Stimulated activated CD8-positive, alpha-beta memory T cell treated with anti-CD3 and anti-CD28 coated beads, Interleukin-2, amount 100 ng/mL, for 1 hour (primary cell): Measurements from ENCODE around the gene VARS1.

Source experiments
- DNase-seq, 2 donors: peaks; one replicate each; pipeline ENCODE4 v3.0.0-alpha.2; 2020; ENCODE audit warnings: low read depth in 2 of 2

The VARS1 gene

DNA sequence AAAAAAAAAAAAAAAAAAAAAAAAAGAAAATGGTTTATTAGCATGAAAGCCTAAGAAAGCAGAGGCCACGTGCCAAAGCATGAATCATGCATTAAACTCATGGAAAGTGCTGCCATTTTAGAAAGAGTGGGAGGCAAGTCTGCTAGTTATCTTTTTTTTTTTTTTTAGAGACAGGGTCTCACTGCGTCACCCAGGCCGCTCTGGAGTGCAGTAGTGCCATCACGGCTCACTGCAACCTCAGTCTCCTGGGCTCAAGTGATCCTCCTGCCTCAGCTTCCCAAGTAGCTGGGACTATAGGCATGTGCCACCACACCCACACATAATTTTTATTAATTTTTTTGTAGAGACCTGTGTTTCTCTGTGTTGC lies 23.6 kb downstream of the VARS1 start:
- no peak for DNase-seq

DNA sequence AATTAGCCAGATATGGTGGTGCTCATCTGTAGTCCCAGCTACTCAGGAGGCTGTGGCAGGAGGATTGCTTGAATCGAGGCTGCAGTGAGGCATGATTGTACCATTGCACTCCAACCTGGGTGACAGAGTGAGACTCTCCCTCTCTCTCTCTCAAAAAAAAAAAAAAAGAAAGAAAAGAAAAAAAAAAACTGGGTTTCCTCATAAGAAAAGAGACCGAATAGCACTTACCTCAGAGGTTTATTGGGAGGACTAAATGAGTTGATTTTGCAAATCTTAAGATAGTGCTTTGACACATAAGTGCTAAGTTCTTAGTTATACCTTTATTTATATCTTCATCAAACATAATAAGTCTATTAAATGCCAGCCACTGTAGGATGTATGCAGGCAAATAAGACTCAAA lies 24.7 kb downstream of the VARS1 start:
- no peak for DNase-seq

DNA sequence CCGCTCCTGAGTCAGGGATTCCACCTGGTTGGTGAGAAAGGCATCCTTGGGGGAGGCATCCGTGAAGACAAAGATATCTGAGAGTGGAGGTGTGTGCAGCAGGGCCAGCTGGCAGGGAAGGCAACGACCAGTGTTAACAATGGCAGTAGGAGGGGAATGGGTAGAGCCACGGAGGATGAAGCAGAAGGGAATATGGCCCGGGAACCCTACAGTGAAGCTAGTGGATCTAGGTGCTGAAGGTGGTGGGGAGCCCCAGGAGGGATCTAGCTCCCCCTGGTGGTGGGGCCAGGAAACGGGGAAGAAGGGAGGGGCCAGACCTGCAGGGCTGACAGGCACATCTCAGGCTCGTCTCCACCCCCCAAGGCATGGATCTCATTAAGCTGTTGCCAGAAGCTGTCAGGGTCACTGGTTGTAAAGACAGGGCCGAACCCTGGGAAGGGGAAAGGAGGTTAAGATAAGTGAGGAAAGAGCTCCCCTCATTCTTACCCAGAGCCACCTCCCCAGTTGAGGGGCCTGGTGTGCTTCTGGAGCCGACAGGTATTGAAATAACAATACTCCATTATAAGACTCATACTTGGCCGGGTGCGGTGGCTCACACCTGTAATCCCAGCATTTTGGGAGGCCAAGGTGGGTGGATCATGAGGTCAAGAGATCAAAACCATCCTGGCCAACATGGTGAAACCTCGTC lies 25.7 kb downstream of the VARS1 start:
- peak; percentile 62 for DNase-seq

DNA sequence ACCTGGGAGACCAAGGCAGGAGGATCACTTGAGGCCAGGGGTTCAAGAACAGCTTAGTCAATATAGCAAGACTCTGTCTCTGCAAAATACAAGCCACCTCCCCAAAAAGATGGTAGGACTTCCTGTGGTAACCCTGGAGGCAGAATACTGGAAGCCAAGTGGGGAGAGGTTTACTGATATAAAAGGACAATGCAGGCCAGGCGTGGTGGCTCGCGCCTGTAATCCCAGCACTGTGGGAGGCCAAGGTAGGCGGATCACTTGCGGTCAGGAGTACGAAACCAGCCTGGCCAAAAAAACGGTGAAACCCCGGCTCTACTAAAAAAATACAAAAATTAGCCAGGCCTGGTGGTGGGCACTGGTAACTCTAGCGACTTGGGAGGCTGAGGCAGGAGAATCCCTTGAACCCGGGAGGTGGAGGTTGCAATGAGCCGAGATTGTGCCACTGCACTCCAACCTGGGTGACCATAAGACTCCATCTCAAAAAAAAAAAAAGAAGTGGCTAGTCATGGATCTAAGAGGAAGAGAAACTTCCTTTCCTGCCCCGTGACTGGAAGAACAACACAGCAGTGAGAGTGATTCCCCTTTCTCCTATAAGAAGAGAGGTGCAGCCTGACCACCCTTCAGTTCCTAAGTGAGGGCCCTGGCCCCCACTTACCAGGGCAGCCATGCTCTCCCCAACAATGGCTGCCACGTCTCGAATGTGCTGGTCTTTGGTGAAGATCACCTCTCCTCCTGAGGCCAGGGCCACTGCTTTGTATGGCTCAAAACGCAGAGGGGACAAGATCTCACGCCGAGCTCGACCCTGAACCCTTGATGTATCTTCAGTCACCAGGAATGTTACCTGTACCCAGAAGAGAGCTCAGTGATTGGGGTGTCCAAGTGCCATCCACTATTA lies 26.9 kb downstream of the VARS1 start:
- no peak for DNase-seq

DNA sequence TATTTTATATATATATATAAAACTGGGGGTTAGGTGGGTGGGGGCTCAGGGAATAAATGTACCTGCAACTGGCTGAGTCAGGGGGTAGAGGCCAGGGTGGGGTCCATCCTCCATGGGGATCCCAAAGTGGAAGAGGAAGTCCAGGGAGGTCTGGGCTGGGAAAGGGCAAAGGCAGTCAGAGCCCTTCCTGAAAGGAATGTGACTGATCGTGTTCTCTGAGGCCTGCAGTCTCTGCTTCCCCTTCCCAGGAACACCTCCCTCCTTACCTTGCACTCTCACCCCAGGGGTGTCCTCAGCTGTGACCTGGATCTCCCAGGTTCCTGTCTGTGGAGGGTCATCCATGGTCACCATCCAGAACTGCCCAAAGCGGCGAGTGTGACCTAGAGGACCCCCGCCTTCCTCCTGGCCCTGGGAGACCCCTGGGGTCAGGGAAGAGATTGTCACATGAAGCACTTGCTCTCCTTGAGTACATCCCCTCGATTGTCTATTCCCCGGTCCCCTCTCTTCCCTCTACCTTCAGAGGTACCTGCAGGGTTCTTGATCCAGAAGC lies 28.4 kb downstream of the VARS1 start:
- DNase-seq, result no peak

DNA sequence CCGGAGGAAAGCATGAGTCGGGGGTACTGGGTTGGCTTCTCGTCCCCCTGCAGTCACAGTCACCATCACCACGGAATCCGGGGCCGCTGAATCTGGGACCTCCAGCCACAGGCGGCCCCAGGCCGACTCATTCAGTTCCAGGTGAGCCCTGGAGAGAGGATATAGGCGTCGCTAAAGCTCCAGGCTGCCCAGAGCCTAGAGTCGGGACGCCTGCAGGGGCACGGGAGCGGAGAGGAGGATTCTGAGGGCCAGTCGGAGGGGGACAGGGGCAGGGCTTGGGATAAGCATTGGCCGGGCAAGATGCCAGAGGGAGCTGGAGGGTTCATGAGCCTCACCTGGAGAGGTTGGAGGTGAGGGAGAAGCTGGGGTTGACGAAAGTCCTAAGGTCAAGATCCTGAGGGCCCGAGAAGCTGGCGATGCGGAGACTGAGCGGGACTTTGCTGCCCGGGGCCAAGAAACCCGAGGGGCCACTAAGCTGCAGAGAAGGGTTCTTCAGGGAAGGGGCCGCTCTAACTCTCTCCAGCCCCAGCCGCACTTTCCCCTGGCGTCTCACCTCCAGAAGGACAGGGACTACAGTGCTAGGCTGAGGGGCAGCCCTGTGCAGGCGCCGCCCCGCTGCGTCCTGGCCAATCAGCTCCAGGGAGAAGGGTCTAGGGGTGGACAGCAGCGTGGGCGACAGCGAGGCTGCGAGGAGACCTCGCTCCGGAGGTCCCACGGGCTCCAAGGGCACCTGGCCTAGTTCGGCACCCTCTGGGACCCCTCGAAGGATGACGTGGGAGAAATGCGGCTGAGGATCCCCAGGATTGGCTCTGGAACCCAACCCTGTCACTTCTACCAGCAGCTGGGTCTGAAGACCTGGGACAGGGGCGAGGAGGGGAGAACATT lies 29.4 kb downstream of the VARS1 start:
- DNase-seq, result no peak

DNA sequence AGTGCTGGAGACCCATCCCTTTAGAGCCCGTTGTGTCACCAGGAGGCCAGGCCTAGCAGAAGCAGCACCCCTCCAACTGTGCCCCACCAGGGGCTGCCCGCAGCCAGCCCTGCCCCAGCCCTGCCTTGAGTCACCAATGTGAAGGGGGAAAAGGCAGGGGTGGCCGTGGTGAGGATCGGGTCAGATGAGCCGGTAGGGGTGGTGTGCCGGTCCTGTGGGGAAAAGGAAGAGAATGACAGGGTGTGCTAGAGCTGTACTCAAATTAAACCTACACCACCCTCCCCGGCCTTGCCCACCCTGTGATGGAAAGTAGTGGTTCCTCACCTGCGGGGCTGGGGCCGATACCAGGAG lies 30.0 kb downstream of the VARS1 start:
- DNase-seq, result no peak

DNA sequence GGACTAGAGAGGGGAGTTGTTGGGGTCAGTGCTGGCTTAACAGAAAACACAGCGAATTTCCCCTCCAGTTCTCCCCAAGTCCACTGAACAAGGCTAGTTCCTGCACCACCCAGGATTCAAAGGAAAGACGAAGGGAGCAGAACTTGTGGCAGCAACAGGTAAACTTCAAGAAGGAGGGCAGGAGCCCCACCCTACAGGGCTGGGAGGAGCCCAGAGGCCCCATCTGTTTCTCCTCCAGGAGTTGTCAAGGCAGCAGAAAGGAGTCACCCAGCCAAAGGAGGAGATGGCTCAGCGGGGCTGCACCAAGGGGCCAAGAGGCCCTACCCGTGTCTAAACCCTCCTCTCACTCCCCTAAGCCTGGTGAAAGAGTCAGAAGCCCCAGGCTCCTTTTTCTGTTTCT lies 31.4 kb downstream of the VARS1 start:
- no peak for DNase-seq

DNA sequence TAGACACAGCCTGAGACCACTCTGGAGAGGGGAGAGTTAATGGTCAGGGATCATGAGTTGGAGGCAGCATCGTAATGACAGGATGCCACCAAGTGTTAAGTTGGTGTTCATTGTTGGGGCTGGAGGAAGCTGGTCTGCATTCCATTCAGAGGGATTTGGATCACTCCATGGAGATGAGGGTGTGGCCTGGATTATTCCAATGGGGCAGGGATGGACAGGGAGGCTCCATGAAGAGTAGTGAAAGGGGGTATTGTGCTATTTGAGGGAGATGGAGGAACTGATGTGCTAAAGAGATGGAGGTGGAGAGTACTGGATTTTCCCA lies 32.0 kb downstream of the VARS1 start:
- DNase-seq, result no peak

DNA sequence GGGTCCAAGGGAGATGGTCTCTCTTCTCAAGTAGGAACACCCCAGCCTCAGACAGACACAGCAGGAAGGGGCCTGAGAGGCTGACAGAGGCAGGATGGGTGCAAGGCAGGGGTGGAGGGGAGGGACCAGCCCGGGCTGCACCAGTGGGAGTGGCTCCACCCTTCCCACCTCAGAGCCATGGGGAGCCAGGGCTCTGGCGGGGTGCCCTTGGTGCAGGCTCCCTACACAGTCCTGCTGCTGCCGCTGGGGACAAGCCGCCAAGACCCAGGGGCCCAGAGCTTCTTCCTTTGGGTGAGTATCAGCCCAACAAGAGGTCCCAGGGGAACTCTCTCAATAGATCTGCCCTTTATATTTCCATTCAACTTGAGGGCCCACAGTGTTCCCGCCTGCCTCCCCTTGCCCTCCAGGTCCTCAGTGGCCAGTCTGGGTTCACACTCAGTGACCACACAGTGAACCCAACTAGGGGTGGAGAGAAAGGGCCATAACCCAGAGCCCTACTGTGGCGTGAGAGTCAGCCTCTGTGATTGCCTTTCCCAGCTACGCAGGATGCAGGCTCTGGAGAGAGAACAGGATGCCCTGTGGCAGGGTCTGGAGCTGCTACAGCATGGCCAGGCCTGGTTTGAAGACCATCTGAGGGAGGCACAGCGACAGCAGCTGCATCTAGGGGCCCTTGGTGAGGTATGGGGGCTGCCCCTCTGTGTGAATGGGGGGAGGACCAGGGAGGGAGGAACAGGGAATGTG lies 32.5 kb downstream of the VARS1 start:
- DNase-seq, result no peak

DNA sequence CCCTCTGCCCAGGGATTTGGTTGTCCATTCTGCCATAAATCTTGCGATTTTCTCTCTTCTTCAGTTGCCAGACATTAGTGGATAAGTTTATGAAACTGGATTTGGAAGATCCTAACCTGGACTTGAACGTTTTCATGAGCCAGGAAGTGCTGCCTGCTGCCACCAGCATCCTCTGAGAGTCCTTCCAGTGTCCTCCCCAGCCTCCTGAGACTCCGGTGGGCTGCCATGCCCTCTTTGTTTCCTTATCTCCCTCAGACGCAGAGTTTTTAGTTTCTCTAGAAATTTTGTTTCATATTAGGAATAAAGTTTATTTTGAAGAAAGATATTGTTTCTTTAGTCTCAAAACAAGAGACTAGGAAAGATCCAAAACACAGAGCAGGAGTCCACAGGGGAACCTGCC lies 33.2 kb downstream of the VARS1 start, which contains the start of gene SAPCD1:
SAPCD1 (plus strand) TSS at position 301 of the 400 bp plus-strand sequence. CDS start 399 bp downstream, outside the sequence.
- no peak for DNase-seq

DNA sequence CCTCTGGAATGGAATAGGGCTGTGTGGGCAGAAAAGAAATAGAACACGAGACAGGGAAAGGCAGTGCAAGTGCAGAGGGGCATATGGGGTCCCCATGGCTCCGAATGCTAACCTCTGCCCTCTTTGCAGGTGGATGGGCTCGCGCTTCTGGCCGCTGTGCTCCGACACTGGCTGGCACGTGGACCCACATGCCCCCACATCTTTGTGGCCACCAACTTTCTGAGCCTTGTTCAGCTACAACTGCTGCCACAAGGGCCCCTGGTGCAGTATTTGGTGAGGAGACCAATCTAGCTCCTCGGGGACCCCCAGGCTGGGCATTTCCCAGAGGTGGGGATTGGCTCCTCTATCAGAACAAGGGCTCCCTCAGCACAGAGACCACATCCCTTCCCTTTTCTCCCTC lies 34.2 kb downstream of the VARS1 start:
- no peak for DNase-seq

DNA sequence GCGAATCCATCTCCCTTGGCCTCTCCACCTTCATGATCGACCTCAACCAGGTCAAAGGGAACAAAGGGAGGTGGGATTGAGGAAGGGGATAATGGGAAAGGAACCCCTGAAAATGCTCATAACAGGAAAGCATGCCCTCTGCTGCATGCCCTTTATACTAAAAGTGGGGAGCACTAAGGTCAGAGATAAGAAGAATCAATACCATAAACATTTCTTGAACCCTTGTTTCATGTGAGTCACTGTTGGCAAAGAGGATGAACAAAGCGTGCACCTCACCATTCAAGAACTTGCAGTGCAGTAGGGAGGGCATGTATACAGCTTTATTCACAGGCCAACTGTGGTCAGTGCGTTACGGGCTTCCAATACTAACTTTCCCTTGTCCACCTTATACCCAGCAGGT lies 34.8 kb downstream of the VARS1 start:
- DNase-seq, result no peak

DNA sequence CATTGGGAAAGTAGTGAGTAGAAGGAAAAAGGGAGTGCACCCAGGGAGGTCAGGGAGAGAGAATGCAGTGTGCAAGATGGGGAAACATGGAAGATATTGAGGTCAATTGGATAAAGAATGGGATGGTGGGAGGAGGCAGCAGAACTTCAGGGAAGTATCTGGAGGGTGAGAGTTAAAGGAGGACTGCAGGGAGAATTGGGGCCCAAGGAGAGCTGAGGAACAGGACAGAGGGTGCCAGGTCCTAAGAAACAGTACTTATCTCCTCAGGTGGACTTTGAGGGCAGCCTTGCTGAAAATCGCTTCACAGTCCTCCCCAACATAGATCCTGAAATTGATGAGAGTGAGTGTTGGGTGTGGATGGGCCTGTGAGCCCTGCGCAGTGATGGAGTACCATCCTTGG lies 37.3 kb downstream of the VARS1 start:
- DNase-seq, result no peak

DNA sequence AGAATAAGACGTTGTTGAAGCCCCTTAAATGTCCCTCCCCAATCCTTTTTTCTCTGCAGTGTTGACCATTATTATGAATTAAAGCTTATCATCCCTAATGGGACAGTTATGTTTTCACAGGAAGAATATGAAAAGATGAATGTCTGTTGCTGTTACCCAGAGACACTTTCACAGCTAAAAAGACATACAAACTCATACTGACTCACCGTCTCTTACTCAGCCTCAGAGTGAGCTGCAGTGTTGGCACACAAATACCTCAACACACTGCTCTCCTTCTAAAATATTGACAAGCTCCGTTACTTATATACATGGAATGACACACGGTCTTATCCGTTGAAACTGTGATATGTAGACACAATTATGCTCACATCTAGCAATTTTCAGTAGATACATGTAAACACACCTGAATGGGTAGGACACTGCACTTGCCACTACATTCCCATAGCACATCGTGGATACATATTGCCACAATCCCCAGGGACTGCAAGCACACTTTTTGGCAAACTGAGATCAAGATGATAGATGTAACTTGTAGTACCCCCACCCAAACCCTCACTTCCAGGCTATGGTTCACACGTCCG lies 42.7 kb downstream of the VARS1 start:
- no peak for DNase-seq

DNA sequence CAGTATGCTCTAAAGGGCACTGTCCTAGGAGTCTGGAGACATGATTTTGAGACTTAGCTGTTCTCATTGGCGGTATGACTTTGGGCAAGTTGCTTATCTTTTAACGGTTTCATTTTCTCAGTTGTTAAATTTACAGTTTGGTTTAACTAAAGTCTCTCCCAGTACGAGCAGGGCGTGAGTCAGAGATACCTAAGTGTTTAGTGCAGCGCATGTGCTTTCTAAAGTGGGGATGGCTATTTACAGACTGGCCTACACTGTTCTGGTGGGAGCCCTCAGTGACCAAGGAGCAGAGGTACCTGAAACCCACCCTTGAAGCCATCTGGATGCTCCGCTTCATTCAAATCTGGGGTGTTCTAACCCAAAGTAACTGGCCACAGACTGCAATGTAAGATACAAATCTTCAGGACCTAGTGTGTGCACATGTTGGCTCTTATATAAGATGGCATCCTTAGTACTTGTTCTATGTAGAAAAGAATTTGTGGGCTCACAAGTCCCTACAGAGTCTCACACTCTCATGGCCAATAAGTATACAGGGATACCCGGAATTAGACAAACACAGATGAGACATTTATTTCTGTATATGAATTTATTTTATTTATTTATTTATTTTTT lies 45.0 kb downstream of the VARS1 start:
- DNase-seq, result no peak

DNA sequence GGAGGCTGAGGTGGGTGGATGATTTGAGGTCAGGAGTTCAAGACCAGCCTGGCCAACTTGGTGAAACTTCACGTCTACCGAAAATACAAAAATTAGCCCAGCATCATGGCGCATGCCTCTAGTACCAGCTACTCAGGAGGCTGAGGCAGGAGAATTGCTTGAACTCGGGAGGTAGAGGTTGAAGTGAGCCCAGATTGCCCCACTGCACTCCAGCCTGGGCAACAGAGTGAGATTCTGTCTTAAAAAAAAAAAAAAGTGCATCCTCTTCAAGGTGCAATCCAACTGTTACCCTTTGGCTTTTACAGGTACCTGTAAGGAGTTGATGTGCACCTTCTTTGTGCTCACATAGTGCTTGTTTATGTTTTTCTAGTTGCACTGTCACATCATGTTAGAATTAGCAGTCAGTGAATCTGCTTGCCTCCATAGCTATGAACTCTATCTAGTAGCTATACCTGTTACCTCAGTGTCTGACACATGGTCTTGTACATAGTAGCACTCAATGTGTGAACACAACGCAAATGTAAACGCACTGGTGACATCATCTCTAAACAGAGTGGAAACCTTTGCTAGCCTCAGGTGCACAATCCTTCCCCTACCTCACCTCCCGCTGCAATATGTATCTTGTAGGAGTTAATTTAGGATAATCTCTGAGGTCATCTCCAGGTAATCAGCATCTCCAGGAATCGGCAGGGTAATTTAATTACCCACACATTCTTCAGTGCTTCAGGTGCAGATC lies 46.1 kb downstream of the VARS1 start:
- DNase-seq, result no peak
